ENCODE data around the gene FASTKD3.

GRCh38 chr5:7888901-7889300 lies 20.1 kb upstream of the FASTKD3 start:
- TF ChIP-seq POLR2A (IDR thresholded peaks at IDR 0.05; ENCODE audit: low read length), result no peak
- no peak for TF ChIP-seq GATA1 (IDR thresholded peaks at IDR 0.05; ENCODE audit: low read depth, low read length)

Measured in erythroblast (primary cell).